Measurements from ENCODE around the gene LBX2. TPM values are rescaled to one million over a fixed set of nuclear protein-coding genes. Genes with fewer than 3 reads are reported as not detected.
A peak's percentile ranks its signal among the peaks of the same experiment; 100 is the strongest.

Gene LBX2
- total and polyA plus RNA-seq, 2 of the 4 experiments (the other 2 are of a cell fraction) = 0.18 to 0.62 TPM

- H2AK9ac ChIP-seq (replicated peaks; ENCODE audit: low read depth, low read length, poor library complexity) = no peak overlapping the region
- no peak overlapping the region for H2AK5ac ChIP-seq (ENCODE audit: low read depth, low read length)
- no peak overlapping the region for H3K23ac ChIP-seq (ENCODE audit: low read depth, low read length)
- peaks cover 91% of the 10 kb centered on the region for H3K27me3 ChIP-seq (ENCODE audit: control insufficient read depth, insufficient read depth, low read length)
- no peak overlapping the region for H2BK15ac ChIP-seq (ENCODE audit: low read depth, low read length)
- no peak overlapping the region for H3K56ac ChIP-seq (ENCODE audit: extremely low read depth, insufficient read depth, low read length)
- no peak overlapping the region for H4K8ac ChIP-seq (ENCODE audit: low read depth in 2 of 2, low read length in 2 of 2)
- intact Hi-C loops (cut with micrococcal nuclease) = no loop called here
- H4K91ac ChIP-seq (ENCODE audit: insufficient read depth, low read depth, low read length) = no peak overlapping the region
- no peak overlapping the region for H3K4me2 ChIP-seq (ENCODE audit: low read depth, low read length)
- ATAC-seq (ENCODE audit: low read depth) (peak; percentile 68), DNase-seq (peak; percentile 11)
- dilution Hi-C loops (cut with HindIII; ENCODE audit: low sequenced_read_pairs, unreplicated experiment) = no loop called here
- H3K36me3 ChIP-seq (ENCODE audit: control insufficient read depth, insufficient read depth, low read length) = no peaks in the 10 kb centered on the region
- peak overlapping the region; percentile 80 for H2AFZ ChIP-seq (replicated peaks; ENCODE audit: low read length, poor library complexity)
- no peak overlapping the region for H3K4me3 ChIP-seq (ENCODE audit: insufficient read depth, low read depth, low read length)
- BruUV-seq (replicated peaks) = no TSS peak
- TF ChIP-seq POLR2A (IDR thresholded peaks at IDR 0.05; ENCODE audit: low read depth, low read length) (no peak), RFX5 (IDR thresholded peaks at IDR 0.05; ENCODE audit: low read depth, low read length) (no peak), USF2 (IDR thresholded peaks at IDR 0.05; ENCODE audit: low read depth, low read length) (no peak), MAFK (IDR thresholded peaks at IDR 0.05; ENCODE audit: low read depth, low read length) (no peak), SMC3 (IDR thresholded peaks at IDR 0.05; ENCODE audit: low read depth, low read length) (no peak), ELK1 (IDR thresholded peaks at IDR 0.05; ENCODE audit: borderline replicate concordance, low read depth, low read length) (no peak), CTCF (conservative IDR thresholded peaks at IDR 0.05; ENCODE audit: low read depth, low read length) (no peak), CEBPB (IDR thresholded peaks at IDR 0.05; ENCODE audit: low read depth, low read length) (no peak), NFE2L2 (IDR thresholded peaks at IDR 0.05; ENCODE audit: low read depth, low read length) (no peak), FOS (IDR thresholded peaks at IDR 0.05; ENCODE audit: low read depth, low read length) (no peak)
- no peak overlapping the region for H3K4ac ChIP-seq (ENCODE audit: low read depth, low read length)
- in situ Hi-C loops (cut with MboI; ENCODE audit: low sequenced_read_pairs) = no loop called here
- no peak overlapping the region for H2BK20ac ChIP-seq (ENCODE audit: low read depth, low read length)
- 8% methylated on average over 28 of the region's 72 CpGs; no CpG with 5 or more reads in 1 of the 2 experiments for WGBS, 2 experiments (ENCODE audit: extremely low coverage in 2 of 2, insufficient read length in 1 of 2)
- no peak overlapping the region for H2BK5ac ChIP-seq (ENCODE audit: low read depth, low read length, poor library complexity, severe bottlenecking)
- H3K79me1 ChIP-seq (ENCODE audit: low read depth in 1 of 2, low read length in 2 of 2) = no peaks in the 10 kb centered on the region
- H2BK120ac ChIP-seq (ENCODE audit: low read depth, low read length) = no peak overlapping the region
- no peak overlapping the region for H3K14ac ChIP-seq (replicated peaks; ENCODE audit: low read depth, low read length)
- H3K27ac ChIP-seq (ENCODE audit: insufficient read depth, low read length) = no peak overlapping the region
- H3K9me1 ChIP-seq (ENCODE audit: insufficient read depth, low read length) = no peaks in the 10 kb centered on the region
- H4K5ac ChIP-seq (ENCODE audit: low read depth, low read length) = no peak overlapping the region
- H3K18ac ChIP-seq (ENCODE audit: low read depth, low read length) = no peak overlapping the region
- peaks cover 20% of the 10 kb centered on the region for H3K9me3 ChIP-seq (ENCODE audit: control insufficient read depth, insufficient read depth, low read length)
- 0 out of 2 replicates have a peak, but pooled peaks cover 5% of the 10 kb centered on the region for H4K20me1 ChIP-seq (ENCODE audit: insufficient read depth, low read length)
- H3K4me1 ChIP-seq (ENCODE audit: control insufficient read depth, insufficient read depth, low read length) = no peaks in the 10 kb centered on the region
- no peak overlapping the region for H3K9ac ChIP-seq (ENCODE audit: low read depth, low read length)
- POLR2A ChIA-PET (ENCODE audit: unreplicated experiment) = no interaction called here
- CTCF ChIA-PET = no interaction called here
These were observed 16.7 kb upstream of the LBX2 start for GRCh38 chr2:74515981-74516633.
